Uterus (tissue), 2 donors: ENCODE data around the gene CAMK2A.

Source experiments
- POLR2A ChIP-seq, 2 donors: fragments of 450-650 bp; IDR thresholded peaks; one replicate each; pipeline ENCODE4 v1.6.1; 2016; ENCODE audit warnings: antibody characterized with exemption in 2 of 2, mild to moderate bottlenecking in 1 of 2, moderate library complexity in 1 of 2
- TF ChIP-seq, protein P1 (sequence below), 4 experiments: fragments of 200-600 bp in 2 of 4; fragments of 450-650 bp in 2 of 4; sonication (generic) in 2 of 4; IDR thresholded peaks; one replicate each; pipeline ENCODE4 v1.5.1; 2016 to 2019; ENCODE audit warnings: antibody characterized with exemption in 4 of 4, mild to moderate bottlenecking in 2 of 4, moderate library complexity in 1 of 4

DNA sequence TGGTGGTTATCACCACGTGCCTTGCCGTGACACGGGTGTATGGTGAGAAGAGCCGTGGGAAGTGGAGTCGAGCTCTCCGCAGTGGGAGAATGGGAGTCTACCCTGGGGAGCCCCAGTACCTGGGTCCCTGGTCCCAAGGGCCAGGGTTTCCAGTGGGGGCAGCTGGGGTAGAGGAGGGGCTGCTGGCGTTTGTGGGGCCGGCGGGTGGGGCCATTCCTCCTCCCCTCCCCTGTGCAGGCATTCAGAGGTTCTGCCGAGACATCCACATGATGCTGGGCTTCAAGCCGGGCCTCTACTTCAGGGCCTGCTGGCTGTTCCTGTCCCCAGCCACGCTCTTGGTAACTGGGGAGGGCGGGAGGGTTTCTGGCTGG, 85.0 kb downstream of the CAMK2A start:
- TF ChIP-seq, protein P1, sequence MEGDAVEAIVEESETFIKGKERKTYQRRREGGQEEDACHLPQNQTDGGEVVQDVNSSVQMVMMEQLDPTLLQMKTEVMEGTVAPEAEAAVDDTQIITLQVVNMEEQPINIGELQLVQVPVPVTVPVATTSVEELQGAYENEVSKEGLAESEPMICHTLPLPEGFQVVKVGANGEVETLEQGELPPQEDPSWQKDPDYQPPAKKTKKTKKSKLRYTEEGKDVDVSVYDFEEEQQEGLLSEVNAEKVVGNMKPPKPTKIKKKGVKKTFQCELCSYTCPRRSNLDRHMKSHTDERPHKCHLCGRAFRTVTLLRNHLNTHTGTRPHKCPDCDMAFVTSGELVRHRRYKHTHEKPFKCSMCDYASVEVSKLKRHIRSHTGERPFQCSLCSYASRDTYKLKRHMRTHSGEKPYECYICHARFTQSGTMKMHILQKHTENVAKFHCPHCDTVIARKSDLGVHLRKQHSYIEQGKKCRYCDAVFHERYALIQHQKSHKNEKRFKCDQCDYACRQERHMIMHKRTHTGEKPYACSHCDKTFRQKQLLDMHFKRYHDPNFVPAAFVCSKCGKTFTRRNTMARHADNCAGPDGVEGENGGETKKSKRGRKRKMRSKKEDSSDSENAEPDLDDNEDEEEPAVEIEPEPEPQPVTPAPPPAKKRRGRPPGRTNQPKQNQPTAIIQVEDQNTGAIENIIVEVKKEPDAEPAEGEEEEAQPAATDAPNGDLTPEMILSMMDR (IDR thresholded peaks at IDR 0.05): no peak
- TF ChIP-seq POLR2A (IDR thresholded peaks at IDR 0.05): no peak
